ENCODE measurements around the gene SPOCD1.

SPOCD1 gene

GRCh38 chr1:31759298-31760023 lies 56.4 kb downstream of the SPOCD1 start:
- TF ChIP-seq GATA2 (IDR thresholded peaks at IDR 0.05; ENCODE audit: low read depth, low read length): no peak
- no peak for TF ChIP-seq GATA3 (IDR thresholded peaks at IDR 0.05; ENCODE audit: low read depth, low read length)

GRCh38 chr1:31758823-31759222 lies 57.0 kb downstream of the SPOCD1 start:
- TF ChIP-seq GATA2 (IDR thresholded peaks at IDR 0.05; ENCODE audit: low read depth, low read length) (no peak), GATA3 (IDR thresholded peaks at IDR 0.05; ENCODE audit: low read depth, low read length) (no peak)

GRCh38 chr1:31757989-31758388 lies 57.8 kb downstream of the SPOCD1 start:
- no peak for TF ChIP-seq GATA2 (IDR thresholded peaks at IDR 0.05; ENCODE audit: low read depth, low read length)
- no peak for TF ChIP-seq GATA3 (IDR thresholded peaks at IDR 0.05; ENCODE audit: low read depth, low read length)

- TF ChIP-seq GATA2 (IDR thresholded peaks at IDR 0.05; ENCODE audit: low read depth, low read length): no peak
- TF ChIP-seq GATA3 (IDR thresholded peaks at IDR 0.05; ENCODE audit: low read depth, low read length): no peak
Observed at GRCh38 chr1:31757204-31757679, 58.6 kb downstream of the SPOCD1 start.

- no peak for TF ChIP-seq GATA2 (IDR thresholded peaks at IDR 0.05; ENCODE audit: low read depth, low read length)
- TF ChIP-seq GATA3 (IDR thresholded peaks at IDR 0.05; ENCODE audit: low read depth, low read length): no peak
Observed at GRCh38 chr1:31756578-31756977, 59.2 kb downstream of the SPOCD1 start.

- TF ChIP-seq GATA2 (IDR thresholded peaks at IDR 0.05; ENCODE audit: low read depth, low read length): no peak; the same call in 1 of the 2 replicates
- no peak for TF ChIP-seq GATA3 (IDR thresholded peaks at IDR 0.05; ENCODE audit: low read depth, low read length)
Observed at GRCh38 chr1:31755850-31756492, 59.9 kb downstream of the SPOCD1 start.

GRCh38 chr1:31755197-31755611 lies 60.6 kb downstream of the SPOCD1 start:
- no peak for TF ChIP-seq GATA3 (IDR thresholded peaks at IDR 0.05; ENCODE audit: low read depth, low read length)
- no peak for TF ChIP-seq GATA2 (IDR thresholded peaks at IDR 0.05; ENCODE audit: low read depth, low read length)

- TF ChIP-seq GATA3 (IDR thresholded peaks at IDR 0.05; ENCODE audit: low read depth, low read length) (no peak), GATA2 (IDR thresholded peaks at IDR 0.05; ENCODE audit: low read depth, low read length) (no peak)
Observed at GRCh38 chr1:31754397-31754796, 61.4 kb downstream of the SPOCD1 start.

GRCh38 chr1:31753707-31754349 lies 62.0 kb downstream of the SPOCD1 start:
- TF ChIP-seq GATA2 (IDR thresholded peaks at IDR 0.05; ENCODE audit: low read depth, low read length) (no peak), GATA3 (IDR thresholded peaks at IDR 0.05; ENCODE audit: low read depth, low read length) (no peak)

- TF ChIP-seq GATA3 (IDR thresholded peaks at IDR 0.05; ENCODE audit: low read depth, low read length) (no peak), GATA2 (IDR thresholded peaks at IDR 0.05; ENCODE audit: low read depth, low read length) (no peak)
Observed at GRCh38 chr1:31752952-31753475, 62.8 kb downstream of the SPOCD1 start.

- TF ChIP-seq GATA3 (IDR thresholded peaks at IDR 0.05; ENCODE audit: low read depth, low read length): no peak
- no peak for TF ChIP-seq GATA2 (IDR thresholded peaks at IDR 0.05; ENCODE audit: low read depth, low read length)
Observed at GRCh38 chr1:31752258-31752657, 63.6 kb downstream of the SPOCD1 start.

- no peak for TF ChIP-seq GATA2 (IDR thresholded peaks at IDR 0.05; ENCODE audit: low read depth, low read length)
- no peak for TF ChIP-seq GATA3 (IDR thresholded peaks at IDR 0.05; ENCODE audit: low read depth, low read length)
Observed at GRCh38 chr1:31751822-31752241, 64.0 kb downstream of the SPOCD1 start.

GRCh38 chr1:31750858-31751510 lies 64.8 kb downstream of the SPOCD1 start:
- no peak for TF ChIP-seq GATA2 (IDR thresholded peaks at IDR 0.05; ENCODE audit: low read depth, low read length)
- TF ChIP-seq GATA3 (IDR thresholded peaks at IDR 0.05; ENCODE audit: low read depth, low read length): no peak

Measured in SH-SY5Y (cell line).